Sciatic nerve (tissue), 2 donors: ENCODE results near the gene NID1. TPM values are rescaled to one million over a fixed set of nuclear protein-coding genes. Genes with fewer than 3 reads are reported as not detected.

Source experiments
- ATAC-seq: fragments of 200-7000 bp; cut with Tn5 transposase; one replicate; pipeline ENCODE4 v1.9.1; 2020; ENCODE audit warnings: mild to moderate bottlenecking, moderate library complexity
- DNase-seq: peaks from one replicate; pipeline ENCODE4 v3.0.0-alpha.2; 2020; ENCODE audit warnings: low spot score
- intact Hi-C: fragments of 100-400 bp; cut with DNase I; formaldehyde crosslinking; loops from one replicate; pipeline ENCODE4 v1.14.2; 2022
- total RNA-seq: library from RNA; stranded (reverse); fragmentation: NEBNext Ultra II Directional; extraction: Animal tissue kit (Norgen Biotek cat#: 25700); gene quantifications from one replicate; pipeline ENCODE4 v1.2.1, GENCODE V29; 2021
- donor health status: DM: no; HTN: no; CAD: no.
- donor health status: DM: no; HTN: no; CAD: no.

Gene NID1, protein sequence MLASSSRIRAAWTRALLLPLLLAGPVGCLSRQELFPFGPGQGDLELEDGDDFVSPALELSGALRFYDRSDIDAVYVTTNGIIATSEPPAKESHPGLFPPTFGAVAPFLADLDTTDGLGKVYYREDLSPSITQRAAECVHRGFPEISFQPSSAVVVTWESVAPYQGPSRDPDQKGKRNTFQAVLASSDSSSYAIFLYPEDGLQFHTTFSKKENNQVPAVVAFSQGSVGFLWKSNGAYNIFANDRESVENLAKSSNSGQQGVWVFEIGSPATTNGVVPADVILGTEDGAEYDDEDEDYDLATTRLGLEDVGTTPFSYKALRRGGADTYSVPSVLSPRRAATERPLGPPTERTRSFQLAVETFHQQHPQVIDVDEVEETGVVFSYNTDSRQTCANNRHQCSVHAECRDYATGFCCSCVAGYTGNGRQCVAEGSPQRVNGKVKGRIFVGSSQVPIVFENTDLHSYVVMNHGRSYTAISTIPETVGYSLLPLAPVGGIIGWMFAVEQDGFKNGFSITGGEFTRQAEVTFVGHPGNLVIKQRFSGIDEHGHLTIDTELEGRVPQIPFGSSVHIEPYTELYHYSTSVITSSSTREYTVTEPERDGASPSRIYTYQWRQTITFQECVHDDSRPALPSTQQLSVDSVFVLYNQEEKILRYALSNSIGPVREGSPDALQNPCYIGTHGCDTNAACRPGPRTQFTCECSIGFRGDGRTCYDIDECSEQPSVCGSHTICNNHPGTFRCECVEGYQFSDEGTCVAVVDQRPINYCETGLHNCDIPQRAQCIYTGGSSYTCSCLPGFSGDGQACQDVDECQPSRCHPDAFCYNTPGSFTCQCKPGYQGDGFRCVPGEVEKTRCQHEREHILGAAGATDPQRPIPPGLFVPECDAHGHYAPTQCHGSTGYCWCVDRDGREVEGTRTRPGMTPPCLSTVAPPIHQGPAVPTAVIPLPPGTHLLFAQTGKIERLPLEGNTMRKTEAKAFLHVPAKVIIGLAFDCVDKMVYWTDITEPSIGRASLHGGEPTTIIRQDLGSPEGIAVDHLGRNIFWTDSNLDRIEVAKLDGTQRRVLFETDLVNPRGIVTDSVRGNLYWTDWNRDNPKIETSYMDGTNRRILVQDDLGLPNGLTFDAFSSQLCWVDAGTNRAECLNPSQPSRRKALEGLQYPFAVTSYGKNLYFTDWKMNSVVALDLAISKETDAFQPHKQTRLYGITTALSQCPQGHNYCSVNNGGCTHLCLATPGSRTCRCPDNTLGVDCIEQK
- 87.6 TPM for total RNA-seq

GRCh38 chr1:236064674-236065508, at the start of gene NID1:
Gene NID1, minus strand, starts transcription at chr1:236065090. Its CDS starts 11 bp downstream, at chr1:236065079.
- peak; percentile 90 for ATAC-seq
- DNase-seq: peak; percentile 92
- intact Hi-C loops: no loop called here

DNA sequence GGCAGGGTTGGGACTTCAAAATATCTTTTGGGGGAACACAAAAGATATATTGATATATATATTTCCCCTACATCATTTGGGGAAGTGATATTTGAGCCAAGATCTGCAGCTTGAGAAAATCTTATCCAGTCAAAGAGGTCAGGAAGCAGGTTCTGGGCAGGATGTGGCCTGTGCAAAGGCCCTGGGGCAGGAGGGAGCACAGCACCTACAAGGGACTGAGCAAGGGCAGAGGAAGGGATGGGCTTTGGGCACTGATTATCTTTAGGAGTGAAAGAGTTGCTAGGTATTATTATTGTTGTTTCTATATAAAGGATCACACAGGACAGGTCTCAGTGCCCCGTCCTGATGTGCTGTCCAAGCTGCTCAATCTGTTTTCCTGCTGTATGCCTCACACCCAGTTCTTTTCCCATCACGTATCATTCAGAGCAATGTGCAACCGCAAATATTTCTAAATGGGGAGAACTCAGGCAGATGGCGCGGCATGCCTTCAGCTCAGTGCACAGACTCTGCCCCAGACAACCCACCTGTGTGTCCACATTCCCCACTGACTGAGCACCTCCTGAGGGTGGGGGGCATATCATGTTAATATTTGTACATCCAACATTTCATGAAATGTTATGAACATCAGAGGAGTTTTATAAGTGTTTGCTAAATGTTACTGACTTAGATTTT, 49.3 kb upstream of the NID1 start:
- ATAC-seq: no peak
- no peak for DNase-seq
- intact Hi-C loops: no loop called here

DNA sequence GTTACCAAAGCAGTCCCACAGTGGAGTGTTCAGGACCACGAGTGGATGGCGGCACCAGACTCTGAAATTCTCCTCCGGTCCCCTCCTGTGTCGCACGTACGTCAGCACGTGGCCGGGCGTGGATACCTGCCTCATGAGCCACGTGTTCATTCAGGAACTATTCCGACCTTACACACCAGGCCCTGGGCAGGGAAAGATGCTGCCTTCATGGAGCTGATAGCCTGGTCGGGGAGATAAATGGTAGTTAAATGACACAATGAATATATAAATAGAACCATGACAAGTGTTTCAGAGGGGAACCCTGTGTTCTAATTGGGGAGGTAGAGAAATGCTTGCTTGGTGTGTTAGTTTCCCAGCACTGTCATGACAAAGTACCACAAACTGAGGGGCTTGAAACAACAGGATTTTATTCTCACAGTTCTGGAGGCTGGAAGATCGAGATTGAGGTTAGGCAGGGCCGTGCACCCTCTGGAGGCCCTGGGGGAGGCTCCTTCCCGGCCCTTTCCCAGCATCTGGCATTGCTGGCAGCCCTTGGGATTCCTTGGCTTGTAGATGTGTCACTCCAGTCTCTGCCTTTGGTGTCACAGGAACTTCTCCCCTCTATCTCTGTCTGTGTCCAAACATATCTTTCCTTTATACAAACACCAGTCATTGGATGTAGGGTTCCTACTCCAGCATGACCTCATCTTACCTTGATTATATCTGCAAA, 48.6 kb upstream of the NID1 start:
- no peak for ATAC-seq
- DNase-seq: no peak
- intact Hi-C loops: no loop called here

- no peak for ATAC-seq
- intact Hi-C loops: no loop called here
- DNase-seq: no peak
These were observed 47.4 kb upstream of the NID1 start for GRCh38 chr1:236112332-236112627.

GRCh38 chr1:236111527-236112331, 46.8 kb upstream of the NID1 start:
- DNase-seq: no peak
- no peak for ATAC-seq
- intact Hi-C loops: no loop called here

- no peak for DNase-seq
- intact Hi-C loops: no loop called here
- no peak for ATAC-seq
These were observed 45.2 kb upstream of the NID1 start for GRCh38 chr1:236110137-236110536.

DNA sequence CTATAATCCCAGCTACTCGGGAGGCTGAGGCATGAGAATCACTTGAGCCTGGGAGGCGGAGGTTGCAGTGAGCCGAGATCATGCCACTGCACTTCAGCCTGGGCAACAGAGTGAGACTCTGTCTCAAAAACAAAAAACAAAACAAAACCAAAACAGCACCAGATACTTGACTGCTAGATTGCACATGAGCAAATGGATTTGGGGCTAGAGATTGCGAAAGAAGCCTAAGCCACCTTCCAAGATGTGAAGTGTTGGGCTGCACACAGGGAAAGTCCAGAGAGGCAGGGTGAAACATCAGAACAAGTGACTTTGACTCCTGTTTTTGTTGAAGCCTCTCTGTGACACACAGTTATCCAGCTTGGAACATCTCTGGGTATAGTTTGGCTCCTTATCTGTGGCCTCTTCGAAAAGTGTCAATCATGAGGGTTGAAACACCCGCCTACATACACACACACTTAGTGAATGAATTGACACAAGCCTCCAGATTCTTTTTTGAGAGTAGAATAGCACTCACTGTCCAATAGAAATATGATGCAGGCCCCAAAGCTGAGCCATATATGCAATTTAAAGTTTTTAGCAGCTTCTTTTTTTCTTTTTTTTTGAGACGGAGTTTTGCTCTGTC, 43.2 kb upstream of the NID1 start:
- intact Hi-C loops: loop anchor here (10.0 kb wide), 1 partner anchor 387 kb away; no protein-coding TSS in a partner anchor
- no peak for DNase-seq
- ATAC-seq: no peak

GRCh38 chr1:236107121-236107907, 42.4 kb upstream of the NID1 start:
- ATAC-seq (no peak), DNase-seq (no peak)
- intact Hi-C loops: loop anchor here (10.0 kb wide), 1 partner anchor 387 kb away; no protein-coding TSS in a partner anchor

DNA sequence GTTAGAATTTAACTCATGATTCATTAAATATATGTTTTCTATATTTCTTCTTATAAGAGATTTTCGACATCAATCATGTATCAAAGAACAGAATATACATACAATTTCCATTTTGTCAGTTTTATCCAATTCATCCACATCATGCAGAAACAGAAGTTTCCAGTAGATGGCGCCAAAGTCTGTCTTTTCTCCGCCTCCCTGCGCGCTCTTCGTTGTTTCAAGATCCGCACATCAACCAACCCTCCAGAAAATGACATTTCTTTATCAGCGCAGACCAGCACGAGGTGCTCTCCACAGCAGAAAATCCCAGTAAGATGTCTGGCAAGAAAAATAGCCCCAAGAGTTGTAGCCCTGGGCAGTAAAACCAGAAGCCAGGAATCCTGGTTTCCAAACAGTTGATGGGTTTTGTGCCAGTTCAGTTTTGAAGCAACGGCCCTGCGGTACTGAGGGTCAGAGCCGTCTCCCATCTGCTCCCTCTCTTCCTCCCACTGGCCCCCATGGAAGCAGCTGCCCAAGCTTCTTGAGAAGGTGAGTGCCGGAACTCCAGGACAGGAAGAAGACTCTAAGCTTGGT, 38.8 kb upstream of the NID1 start:
- intact Hi-C loops: loop anchor here (10.0 kb wide), 1 partner anchor 391 kb away; no protein-coding TSS in a partner anchor
- no peak for DNase-seq
- ATAC-seq: peak; percentile 61

GRCh38 chr1:236103059-236103458, 38.2 kb upstream of the NID1 start:
- DNase-seq: no peak
- intact Hi-C loops: loop anchor here (10.0 kb wide), 1 partner anchor 392 kb away; no protein-coding TSS in a partner anchor
- ATAC-seq: no peak

DNA sequence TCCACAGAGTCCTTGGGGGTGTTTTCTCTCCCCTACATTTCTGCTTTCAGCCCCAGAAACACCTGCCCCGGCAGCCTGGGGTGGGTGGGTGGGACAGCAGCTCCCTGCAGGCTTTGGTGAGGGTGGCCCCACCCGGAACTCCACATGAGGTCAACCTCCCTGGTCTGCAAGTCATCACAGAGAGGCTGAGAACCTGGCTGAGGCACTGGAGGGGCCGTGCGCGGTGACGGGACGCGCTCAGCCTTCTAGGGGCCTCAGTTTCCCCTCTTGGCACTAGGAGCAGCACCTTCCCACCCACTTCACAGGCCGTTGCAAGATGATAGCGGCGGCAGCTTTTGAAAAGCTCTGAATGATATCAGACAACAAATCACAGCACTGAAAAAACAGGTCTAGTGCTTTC, 37.7 kb upstream of the NID1 start:
- no peak for ATAC-seq
- no peak for DNase-seq
- intact Hi-C loops: loop anchor here (1.0 to 10.0 kb wide), 2 partner anchors 45 to 392 kb away; no protein-coding TSS in a partner anchor

DNA sequence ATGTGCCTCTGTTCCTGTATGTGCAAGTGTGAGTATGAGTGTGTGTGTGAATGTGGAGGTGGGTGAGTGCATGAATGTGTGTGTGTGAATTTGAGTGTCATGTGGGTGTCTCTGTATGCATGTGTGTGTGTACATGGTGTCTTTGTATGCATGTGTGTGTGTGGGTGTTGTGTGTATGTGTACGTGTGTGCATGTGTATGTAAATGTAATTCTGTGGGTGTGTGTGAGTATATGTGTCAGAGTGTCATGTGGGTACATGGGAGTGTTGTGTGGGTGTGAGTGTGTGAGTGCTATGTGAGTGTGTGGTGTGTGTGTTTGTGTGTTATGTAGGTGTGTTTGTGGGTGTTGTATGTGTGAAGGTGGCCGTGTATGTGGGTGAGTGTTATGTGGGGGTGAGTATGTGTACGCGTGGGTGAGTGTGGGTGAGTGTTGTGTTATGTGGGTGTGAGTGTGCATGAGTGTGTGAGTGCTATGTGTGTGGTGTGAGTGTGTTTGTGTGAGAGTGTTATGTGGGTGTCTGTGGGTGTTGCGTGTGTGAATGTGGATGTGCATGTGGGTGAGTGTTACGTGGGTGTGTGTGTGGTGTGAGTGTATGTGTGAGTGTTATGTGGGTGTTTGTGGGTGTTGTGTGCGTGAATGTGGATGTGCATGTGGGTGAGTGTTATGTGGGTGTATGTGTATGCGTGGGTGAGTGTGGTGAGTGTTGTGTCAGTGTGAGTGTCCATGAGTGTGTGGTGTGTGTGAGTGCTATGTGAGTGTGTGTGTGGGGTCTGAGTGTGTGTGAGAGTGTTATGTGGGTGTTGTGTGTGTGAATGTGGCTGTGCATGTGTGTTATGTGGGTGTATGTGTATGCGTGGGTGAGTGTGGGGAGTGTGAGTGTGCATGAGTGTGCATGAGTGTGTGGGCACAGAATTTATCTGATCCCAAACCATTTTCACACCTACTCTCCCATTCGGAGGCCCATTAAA, 36.6 kb upstream of the NID1 start:
- DNase-seq (no peak), ATAC-seq (no peak)
- intact Hi-C loops: loop anchor here (1.0 to 10.0 kb wide), 2 partner anchors 46 to 393 kb away; no protein-coding TSS in a partner anchor

GRCh38 chr1:236100799-236101198, 35.9 kb upstream of the NID1 start:
- intact Hi-C loops: loop anchor here (10.0 kb wide), 1 partner anchor 394 kb away; no protein-coding TSS in a partner anchor
- ATAC-seq: no peak
- no peak for DNase-seq
